Stomach (tissue), 9 donors: ENCODE data around the gene ZCCHC7. TPM values are rescaled to one million over a fixed set of nuclear protein-coding genes. Genes with fewer than 3 reads are reported as not detected.

Experiments used
- DNase-seq, 2 donors: peaks; one replicate each; pipeline versions ENCODE4 v3.0.0 to v3.0.0-alpha.2; 2013 to 2019
- H3K27ac ChIP-seq, 5 donors: fragments of 200-600 bp in 4 of 5; sonication (generic) in 4 of 5; one replicate each; pipeline ENCODE4 v1.5.1; 2013 to 2019; ENCODE audit warnings: mild to moderate bottlenecking in 1 of 5, moderate library complexity in 1 of 5
- H3K27me3 ChIP-seq, 3 donors: fragments of 200-600 bp; sonication (generic); one replicate each; pipeline ENCODE4 v1.5.1; 2017 to 2019; ENCODE audit warnings: mixed run types in 1 of 3
- H3K36me3 ChIP-seq, 4 donors: fragments of 200-600 bp; sonication (generic); 1 replicate in 3 of 4; 2 replicates in 1 of 4; pipeline ENCODE4 v1.5.1; 2016 to 2019
- H3K4me1 ChIP-seq, 4 donors: fragments of 200-600 bp; sonication (generic); one replicate each; pipeline ENCODE4 v1.5.1; 2016 to 2019
- H3K4me3 ChIP-seq, 4 donors: fragments of 200-600 bp; sonication (generic) in 3 of 4; one replicate each; pipeline ENCODE4 v1.5.1; 2016 to 2019; ENCODE audit warnings: mild to moderate bottlenecking in 1 of 4
- H3K9me3 ChIP-seq, 4 donors: fragments of 200-600 bp; sonication (generic); one replicate each; pipeline ENCODE4 v1.5.1; 2016 to 2019
- EP300 ChIP-seq: sonication (generic); formaldehyde crosslinking; IDR thresholded peaks from one replicate; pipeline ENCODE4 v1.6.1; 2017; ENCODE audit warnings: antibody characterized with exemption
- POLR2A ChIP-seq, 4 donors: fragments of 450-650 bp; IDR thresholded peaks; one replicate each; pipeline ENCODE4 v1.6.1; 2016; ENCODE audit warnings: antibody characterized with exemption in 4 of 4, control low read depth in 2 of 4, mild to moderate bottlenecking in 1 of 4, moderate library complexity in 1 of 4
- POLR2AphosphoS5 ChIP-seq, 3 donors: sonication (generic); formaldehyde crosslinking; IDR thresholded peaks; one replicate each; pipeline ENCODE4 v1.6.1; 2016; ENCODE audit warnings: antibody characterized with exemption in 3 of 3
- WGBS, 5 donors: extraction: QIAGEN DNeasy Blood & Tissue Kit in 3 of 5; methylation state at CpG; one replicate each; pipeline versions ENCODE4 v1.1.5 to v1.1.7; 2013 to 2018; 5-methylcytosine and 5-hydroxymethylcytosine counted together
- intact Hi-C: fragments of 100-400 bp; cut with DNase I; formaldehyde crosslinking; loops from one replicate; pipeline ENCODE4 v1.15.1; 2023; ENCODE audit warnings: low total_unique reads
- polyA plus RNA-seq, 3 donors: library from polyadenylated mRNA; stranded (reverse); fragments of 200-250 nt; gene quantifications; one replicate each; pipeline ENCODE4 v1.2.3, GENCODE V29; 2013
- total RNA-seq, 5 donors: library from RNA; depleted of rRNA; stranded (reverse); fragments of >200 nt; gene quantifications; one replicate each; pipeline versions ENCODE4 v1.1.0 to v1.2.3, GENCODE V29; 2014 to 2016
- TF ChIP-seq, protein P1 (sequence below), 7 experiments: fragments of 450-650 bp in 4 of 7; fragments of 200-600 bp in 3 of 7; sonication (generic) in 3 of 7; IDR thresholded peaks; one replicate each; pipeline ENCODE4 v1.5.1; 2016 to 2019; ENCODE audit warnings: antibody characterized with exemption in 7 of 7, control low read depth in 2 of 7, mild to moderate bottlenecking in 1 of 7
- donor health status: healthy with polysubstance abuse.
- donor health status: Bipolar disorder and iron deficiency.
- donor health status: healthy.

Gene ZCCHC7
- total and polyA plus RNA-seq, 8 donors, result 7.9 to 67.1 (median 17.6) TPM

DNA sequence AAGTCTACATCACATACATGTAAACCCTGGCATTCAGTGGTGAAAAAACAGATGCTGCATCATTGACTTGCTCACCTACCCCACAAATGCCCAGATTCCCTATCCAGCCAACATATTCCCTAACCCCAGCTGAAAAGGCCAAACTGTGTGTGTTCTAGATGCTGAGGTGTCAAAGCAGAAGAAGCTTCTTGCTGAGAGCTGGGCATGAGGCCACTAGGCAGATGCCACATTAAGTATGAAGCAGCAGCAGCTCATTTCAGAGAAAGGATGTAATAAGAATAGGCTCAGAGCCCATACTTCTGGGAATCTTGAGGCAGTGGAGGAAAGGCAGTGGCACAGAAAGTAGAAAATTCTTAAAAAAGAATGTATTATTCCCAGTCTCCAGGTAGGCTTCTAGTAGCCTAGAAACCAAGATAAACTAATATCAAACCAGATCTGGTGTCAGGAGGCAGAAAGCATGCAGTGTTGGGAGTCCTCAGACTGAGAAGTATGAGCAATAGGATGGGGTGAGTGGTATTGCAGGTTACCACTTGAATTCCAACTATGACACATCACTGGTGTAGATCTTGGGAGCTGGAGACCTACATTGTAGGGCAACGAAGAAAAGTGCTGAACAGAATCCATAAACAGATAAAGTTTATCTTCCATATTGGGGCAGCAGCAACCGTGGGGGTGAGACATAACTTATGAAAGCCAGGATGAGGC lies 230.3 kb downstream of the ZCCHC7 start:
- H3K4me3 ChIP-seq, result no peak overlapping the region
- peaks cover 0 to 45% (median 33%) of the 10 kb centered on the region in 4 donors for H3K36me3 ChIP-seq
- H3K27me3 ChIP-seq, result no peaks in the 10 kb centered on the region
- intact Hi-C loops, result no loop called here
- H3K27ac ChIP-seq, result no peak overlapping the region
- TF ChIP-seq POLR2A (IDR thresholded peaks at IDR 0.05) (no peak), POLR2AphosphoS5 (IDR thresholded peaks at IDR 0.05) (no peak), EP300 (no peak)
- TF ChIP-seq, protein P1, sequence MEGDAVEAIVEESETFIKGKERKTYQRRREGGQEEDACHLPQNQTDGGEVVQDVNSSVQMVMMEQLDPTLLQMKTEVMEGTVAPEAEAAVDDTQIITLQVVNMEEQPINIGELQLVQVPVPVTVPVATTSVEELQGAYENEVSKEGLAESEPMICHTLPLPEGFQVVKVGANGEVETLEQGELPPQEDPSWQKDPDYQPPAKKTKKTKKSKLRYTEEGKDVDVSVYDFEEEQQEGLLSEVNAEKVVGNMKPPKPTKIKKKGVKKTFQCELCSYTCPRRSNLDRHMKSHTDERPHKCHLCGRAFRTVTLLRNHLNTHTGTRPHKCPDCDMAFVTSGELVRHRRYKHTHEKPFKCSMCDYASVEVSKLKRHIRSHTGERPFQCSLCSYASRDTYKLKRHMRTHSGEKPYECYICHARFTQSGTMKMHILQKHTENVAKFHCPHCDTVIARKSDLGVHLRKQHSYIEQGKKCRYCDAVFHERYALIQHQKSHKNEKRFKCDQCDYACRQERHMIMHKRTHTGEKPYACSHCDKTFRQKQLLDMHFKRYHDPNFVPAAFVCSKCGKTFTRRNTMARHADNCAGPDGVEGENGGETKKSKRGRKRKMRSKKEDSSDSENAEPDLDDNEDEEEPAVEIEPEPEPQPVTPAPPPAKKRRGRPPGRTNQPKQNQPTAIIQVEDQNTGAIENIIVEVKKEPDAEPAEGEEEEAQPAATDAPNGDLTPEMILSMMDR (IDR thresholded peaks at IDR 0.05), result no peak
- no peaks in the 10 kb centered on the region for H3K4me1 ChIP-seq
- WGBS, 5 donors, result 72 to 94% (median 78%) methylated on average over 2 of the region's 2 CpGs
- H3K9me3 ChIP-seq, result no peaks in the 10 kb centered on the region
- DNase-seq, result no peak

DNA sequence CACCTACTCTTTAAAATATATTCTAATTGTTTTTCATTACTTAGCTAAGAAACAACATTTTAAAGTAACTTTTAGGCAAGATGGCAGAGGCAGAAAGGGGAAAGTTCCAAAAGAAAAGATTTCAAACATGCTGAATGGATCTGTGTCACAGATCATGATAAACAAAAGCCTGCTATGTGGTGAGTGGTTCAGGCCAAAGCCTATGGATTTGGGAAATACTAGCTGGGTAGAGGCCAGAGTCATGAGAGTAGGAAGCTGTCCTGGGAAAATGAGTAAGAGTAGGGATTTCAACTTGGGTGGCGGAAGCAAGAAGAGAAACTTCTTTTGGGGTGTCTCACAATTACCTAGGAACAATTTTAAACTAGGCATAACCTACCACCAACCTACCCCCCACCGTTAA lies 233.4 kb downstream of the ZCCHC7 start:
- Histone ChIP-seq H3K9me3 (no peaks in the 10 kb centered on the region), H3K4me1 (no peaks in the 10 kb centered on the region), H3K27ac (no peak overlapping the region), H3K4me3 (no peak overlapping the region), H3K36me3 (peaks cover 0 to 69% (median 47%) of the 10 kb centered on the region in 4 donors), H3K27me3 (no peaks in the 10 kb centered on the region)
- WGBS, 5 donors, result 89 to 97% (median 92%) methylated on average over 2 of the region's 2 CpGs
- no peak for TF ChIP-seq POLR2AphosphoS5 (IDR thresholded peaks at IDR 0.05)
- TF ChIP-seq POLR2A (IDR thresholded peaks at IDR 0.05), result no peak
- intact Hi-C loops, result no loop called here
- DNase-seq, result no peak

DNA sequence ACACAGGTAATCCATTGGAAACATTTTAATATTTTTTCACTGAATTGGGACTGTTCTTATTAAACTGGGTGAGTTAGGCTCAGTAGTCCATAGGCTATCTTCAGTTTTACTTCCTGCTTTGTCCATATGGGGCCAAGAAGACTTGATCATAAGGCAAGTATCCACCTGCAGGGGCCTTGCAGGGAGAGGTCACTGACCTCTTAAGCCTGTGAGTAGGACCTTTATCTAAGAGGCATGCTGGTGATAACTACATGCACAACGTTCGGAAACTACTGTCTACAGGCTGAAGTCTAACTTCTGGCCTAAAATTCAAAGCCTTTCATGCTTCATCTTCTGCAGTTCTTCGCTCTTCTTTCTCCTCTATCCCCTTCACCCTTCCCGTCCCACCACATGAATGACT lies 242.1 kb downstream of the ZCCHC7 start:
- peaks cover 0 to 11% (median 4%) of the 10 kb centered on the region in 4 donors for H3K36me3 ChIP-seq
- 74 to 86% (median 81%) methylated on average over 4 of the region's 4 CpGs for WGBS, 5 donors
- no peaks in the 10 kb centered on the region for H3K27me3 ChIP-seq
- no peaks in the 10 kb centered on the region for H3K4me1 ChIP-seq
- H3K4me3 ChIP-seq, result no peak overlapping the region
- intact Hi-C loops, result no loop called here
- no peak overlapping the region for H3K27ac ChIP-seq
- no peak for DNase-seq
- TF ChIP-seq POLR2AphosphoS5 (IDR thresholded peaks at IDR 0.05) (no peak), EP300 (no peak)
- H3K9me3 ChIP-seq, result no peaks in the 10 kb centered on the region

DNA sequence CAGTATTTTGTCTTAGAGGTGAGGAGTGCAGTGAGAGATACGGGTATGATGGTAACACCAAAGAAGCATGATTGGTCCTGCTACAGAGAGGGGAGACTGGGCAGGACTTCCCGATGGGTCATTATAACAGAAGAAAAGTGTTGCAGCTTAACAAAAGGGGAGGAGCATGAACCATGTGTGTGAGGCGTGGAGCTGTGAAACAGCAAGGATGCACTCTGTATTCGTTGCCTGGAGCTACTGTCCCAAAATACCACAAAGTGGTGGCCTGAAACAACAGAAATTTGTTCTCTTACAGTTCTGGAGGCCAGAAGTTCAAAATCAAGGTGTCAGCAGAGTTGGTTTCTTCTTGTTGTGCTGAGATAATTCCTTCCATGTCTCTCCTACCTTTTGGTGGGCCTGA lies 242.8 kb downstream of the ZCCHC7 start:
- Histone ChIP-seq H3K36me3 (peaks cover 0 to 6% (median 2%) of the 10 kb centered on the region in 4 donors), H3K9me3 (no peaks in the 10 kb centered on the region), H3K27ac (no peak overlapping the region), H3K27me3 (no peaks in the 10 kb centered on the region), H3K4me3 (no peak overlapping the region), H3K4me1 (no peaks in the 10 kb centered on the region)
- WGBS, 5 donors, result 89 to 94% (median 92%) methylated on average over 4 of the region's 4 CpGs
- TF ChIP-seq, protein P1 (IDR thresholded peaks at IDR 0.05), result no peak
- no peak for TF ChIP-seq POLR2AphosphoS5 (IDR thresholded peaks at IDR 0.05)
- no peak for DNase-seq
- intact Hi-C loops, result no loop called here

DNA sequence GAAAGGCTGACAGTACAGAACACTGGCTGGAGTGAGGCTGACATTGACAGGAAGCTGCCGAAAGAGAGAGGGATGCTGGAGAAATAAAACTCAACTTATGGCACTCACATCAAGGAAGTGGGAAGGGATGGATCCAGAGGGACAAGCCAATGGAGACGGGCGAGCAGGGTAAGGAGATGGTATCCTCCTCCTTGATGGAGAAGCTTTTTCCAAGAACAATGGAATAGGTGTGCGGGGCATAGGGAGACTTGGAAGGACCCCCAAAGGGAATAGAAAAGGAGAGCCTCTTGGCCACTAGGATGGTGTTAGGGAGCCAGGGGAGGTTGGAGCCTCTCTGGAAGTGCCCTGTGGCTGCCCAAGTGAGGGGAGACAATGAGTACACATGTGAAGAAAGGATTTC lies 243.8 kb downstream of the ZCCHC7 start:
- H3K36me3 ChIP-seq, result no peaks in the 10 kb centered on the region
- no peaks in the 10 kb centered on the region for H3K27me3 ChIP-seq
- H3K4me1 ChIP-seq, result no peaks in the 10 kb centered on the region
- intact Hi-C loops, result no loop called here
- no peak overlapping the region for H3K27ac ChIP-seq
- no peak for DNase-seq
- H3K9me3 ChIP-seq, result no peaks in the 10 kb centered on the region
- TF ChIP-seq POLR2AphosphoS5 (IDR thresholded peaks at IDR 0.05) (no peak), EP300 (no peak), POLR2A (IDR thresholded peaks at IDR 0.05) (no peak)
- TF ChIP-seq, protein P1 (IDR thresholded peaks at IDR 0.05), result no peak
- 78 to 93% (median 91%) methylated on average over 4 of the region's 4 CpGs for WGBS, 5 donors
- H3K4me3 ChIP-seq, result no peak overlapping the region
